SK-N-SH treated with all-trans-retinoic acid at 6 μM for 48 hours (cell line): Measurements from ENCODE around the gene PWWP2B.

Source experiments
- ATAC-seq: fragments of 200-7000 bp; cut with Tn5 transposase; 3 replicates; pipeline ENCODE4 v1.9.1; 2020; ENCODE audit warnings: mild to moderate bottlenecking, moderate library complexity
- ARNTL ChIP-seq: fragments of 450-650 bp; formaldehyde crosslinking; IDR thresholded peaks from 2 replicates; pipeline ENCODE4 v1.5.0; 2020; ENCODE audit warnings: low read depth, mild to moderate bottlenecking, moderate library complexity, borderline replicate concordance
- BACH2 ChIP-seq: fragments of 250-450 bp; sonication (Bioruptor Pico); IDR thresholded peaks from 2 replicates; pipeline ENCODE4 v1.9.0; 2021; ENCODE audit warnings: mild to moderate bottlenecking, borderline replicate concordance
- CSDC2 ChIP-seq: fragments of 250-450 bp; sonication (Bioruptor Pico); IDR thresholded peaks from 2 replicates; pipeline ENCODE4 v1.5.0; 2020; ENCODE audit warnings: mild to moderate bottlenecking, moderate library complexity
- ESRRG ChIP-seq: fragments of 250-450 bp; sonication (Bioruptor Pico); IDR thresholded peaks from 2 replicates; pipeline ENCODE4 v1.6.1; 2021; ENCODE audit warnings: mild to moderate bottlenecking
- GLIS3 ChIP-seq: fragments of 250-450 bp; sonication (Bioruptor Pico); IDR thresholded peaks from 2 replicates; pipeline ENCODE4 v1.5.0; 2020; ENCODE audit warnings: mild to moderate bottlenecking, moderate library complexity
- ISL1 ChIP-seq: fragments of 250-450 bp; sonication (Bioruptor Pico); IDR thresholded peaks from 2 replicates; pipeline ENCODE4 v2.1.2; 2022; ENCODE audit warnings: mild to moderate bottlenecking, moderate library complexity
- PPARA ChIP-seq: fragments of 250-450 bp; sonication (Bioruptor Pico); IDR thresholded peaks from 2 replicates; pipeline ENCODE4 v1.5.0; 2020; ENCODE audit warnings: mild to moderate bottlenecking, borderline replicate concordance
- RARB ChIP-seq: fragments of 250-450 bp; sonication (Bioruptor Pico); IDR thresholded peaks from 2 replicates; pipeline ENCODE4 v1.8.0; 2021; ENCODE audit warnings: mild to moderate bottlenecking, moderate library complexity
- SNAI2 ChIP-seq: fragments of 250-450 bp; sonication (Bioruptor Pico); IDR thresholded peaks from 2 replicates; pipeline ENCODE4 v1.5.0; 2020; ENCODE audit warnings: mild to moderate bottlenecking, moderate library complexity
- TCF4 ChIP-seq: fragments of 250-450 bp; sonication (Bioruptor Pico); IDR thresholded peaks from 2 replicates; pipeline ENCODE4 v1.8.0; 2021; ENCODE audit warnings: mild to moderate bottlenecking, moderate library complexity, borderline replicate concordance
- TOX ChIP-seq: fragments of 250-450 bp; sonication (Bioruptor Pico); IDR thresholded peaks from 2 replicates; pipeline ENCODE4 v1.8.0; 2021; ENCODE audit warnings: mild to moderate bottlenecking, moderate library complexity, borderline replicate concordance
- ZC3H10 ChIP-seq: fragments of 250-450 bp; sonication (Bioruptor Pico); IDR thresholded peaks from 2 replicates; pipeline ENCODE4 v1.5.1; 2021; ENCODE audit warnings: mild to moderate bottlenecking, moderate library complexity
- ZFP3 ChIP-seq: fragments of 250-450 bp; sonication (Bioruptor Pico); IDR thresholded peaks from 2 replicates; pipeline ENCODE4 v1.5.0; 2020; ENCODE audit warnings: mild to moderate bottlenecking, moderate library complexity
- ZFP30 ChIP-seq: fragments of 450-650 bp; formaldehyde crosslinking; IDR thresholded peaks from 2 replicates; pipeline ENCODE4 v1.5.0; 2022; ENCODE audit warnings: mild to moderate bottlenecking, moderate library complexity
- ZNF565 ChIP-seq: fragments of 450-650 bp; formaldehyde crosslinking; conservative IDR thresholded peaks from 2 replicates; pipeline ENCODE4 v1.5.0; 2020; ENCODE audit warnings: low read depth, mild to moderate bottlenecking, moderate library complexity
- ZNF70 ChIP-seq: fragments of 450-650 bp; formaldehyde crosslinking; IDR thresholded peaks from 2 replicates; pipeline ENCODE4 v1.5.0; 2020; ENCODE audit warnings: mild to moderate bottlenecking, moderate library complexity
- ZNF8 ChIP-seq: fragments of 450-650 bp; formaldehyde crosslinking; IDR thresholded peaks from 2 replicates; pipeline ENCODE4 v1.5.0; 2020; ENCODE audit warnings: mild to moderate bottlenecking, moderate library complexity
- TF ChIP-seq, protein P1 (sequence below): fragments of 250-450 bp; sonication (Bioruptor Pico); IDR thresholded peaks from 2 replicates; pipeline ENCODE4 v1.5.1; 2021; ENCODE audit warnings: mild to moderate bottlenecking, moderate library complexity
- TF ChIP-seq, protein P2 (sequence below): fragments of 250-450 bp; sonication (Bioruptor Pico); IDR thresholded peaks from 2 replicates; pipeline ENCODE4 v1.5.0; 2020; ENCODE audit warnings: mild to moderate bottlenecking, moderate library complexity
- TF ChIP-seq, protein P3 (sequence below): fragments of 250-450 bp; sonication (Bioruptor Pico); IDR thresholded peaks from 2 replicates; pipeline ENCODE4 v1.8.0; 2020; ENCODE audit warnings: mild to moderate bottlenecking, moderate library complexity, borderline replicate concordance
- TF ChIP-seq, protein P4 (sequence below): fragments of 250-450 bp; sonication (Bioruptor Pico); IDR thresholded peaks from 2 replicates; pipeline ENCODE4 v1.5.1; 2020; ENCODE audit warnings: low read depth, mild to moderate bottlenecking, moderate library complexity
- TF ChIP-seq, protein P5 (sequence below): fragments of 250-450 bp; sonication (Bioruptor Pico); IDR thresholded peaks from 2 replicates; pipeline ENCODE4 v1.8.0; 2021; ENCODE audit warnings: low read depth, mild to moderate bottlenecking, moderate library complexity, borderline replicate concordance

The PWWP2B gene

DNA sequence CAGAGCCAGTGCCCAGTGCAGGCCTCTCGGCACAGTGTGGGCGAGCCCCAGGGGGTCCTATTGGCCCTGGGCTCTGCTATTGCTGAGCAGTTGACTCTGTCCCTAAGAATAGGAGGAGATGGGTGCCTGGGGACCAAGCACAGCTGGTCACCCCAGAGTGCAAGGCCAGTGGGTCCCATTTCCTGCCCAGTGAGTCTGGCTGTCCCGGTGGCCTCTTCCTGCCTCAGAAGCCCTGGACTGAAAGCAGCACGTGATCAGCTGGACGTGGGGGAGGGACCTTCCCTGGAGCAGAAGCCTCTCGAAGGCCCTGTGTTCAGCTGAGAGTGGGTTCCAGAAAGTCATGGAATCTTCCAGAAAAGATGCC is 42.0 kb downstream of the PWWP2B start:
- ATAC-seq = no peak
- TF ChIP-seq ISL1 (CRISPR knock-in tag) = no peak
- no peak for TF ChIP-seq ZNF8 (CRISPR knock-in tag)
- TF ChIP-seq RARB (CRISPR knock-in tag) = no peak
- TF ChIP-seq ESRRG (CRISPR knock-in tag) = no peak
- no peak for TF ChIP-seq ZNF565 (CRISPR knock-in tag)
- TF ChIP-seq BACH2 (CRISPR knock-in tag) = no peak
- no peak for TF ChIP-seq PPARA
- no peak for TF ChIP-seq ZFP3
- TF ChIP-seq ZFP30 (CRISPR knock-in tag) = no peak
- no peak for TF ChIP-seq CSDC2

DNA sequence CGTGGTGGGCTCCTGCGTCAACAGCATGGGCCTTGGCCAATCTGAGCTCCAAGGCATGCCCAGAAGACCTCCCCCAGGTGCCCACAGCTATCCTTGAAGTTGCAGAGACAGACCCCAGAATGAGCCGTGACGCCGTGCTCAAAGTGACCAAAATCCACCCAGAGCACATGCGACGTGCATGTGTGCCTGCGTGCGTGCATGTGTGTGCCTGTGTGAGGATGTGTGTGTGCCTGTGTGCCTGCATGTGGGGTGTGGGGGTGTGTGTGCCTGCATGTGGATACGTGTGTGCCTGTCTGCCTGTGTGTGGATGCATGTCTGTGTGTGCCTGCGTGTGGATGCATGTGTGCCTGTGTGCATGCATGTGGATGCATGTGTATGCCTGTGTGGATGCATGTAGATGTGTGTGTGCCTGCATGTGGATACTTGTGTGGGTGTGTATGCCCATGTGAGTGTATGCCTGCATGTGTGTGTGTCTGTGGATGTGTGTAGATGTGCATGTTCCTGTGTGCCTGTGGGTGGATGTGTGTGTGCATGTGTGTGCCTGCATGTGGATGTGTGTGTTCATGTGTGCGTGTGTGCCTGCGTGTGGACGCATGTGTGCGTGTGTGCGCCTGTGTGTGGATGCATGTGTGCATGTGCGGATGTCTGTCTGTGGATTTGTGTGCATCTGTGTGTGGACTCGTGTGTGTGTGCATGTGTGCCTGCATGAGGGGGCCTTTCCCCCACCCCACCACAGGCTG is 42.6 kb downstream of the PWWP2B start:
- TF ChIP-seq TOX (no peak), PPARA (no peak), RARB (CRISPR knock-in tag) (no peak), ARNTL (no peak), ESRRG (CRISPR knock-in tag) (no peak), TCF4 (CRISPR knock-in tag) (no peak), BACH2 (CRISPR knock-in tag) (no peak), GLIS3 (CRISPR knock-in tag) (no peak), ZC3H10 (CRISPR knock-in tag) (no peak), ZNF8 (CRISPR knock-in tag) (no peak), ZFP30 (CRISPR knock-in tag) (no peak), SNAI2 (no peak), ZNF70 (CRISPR knock-in tag) (no peak)
- TF ChIP-seq, protein P1, sequence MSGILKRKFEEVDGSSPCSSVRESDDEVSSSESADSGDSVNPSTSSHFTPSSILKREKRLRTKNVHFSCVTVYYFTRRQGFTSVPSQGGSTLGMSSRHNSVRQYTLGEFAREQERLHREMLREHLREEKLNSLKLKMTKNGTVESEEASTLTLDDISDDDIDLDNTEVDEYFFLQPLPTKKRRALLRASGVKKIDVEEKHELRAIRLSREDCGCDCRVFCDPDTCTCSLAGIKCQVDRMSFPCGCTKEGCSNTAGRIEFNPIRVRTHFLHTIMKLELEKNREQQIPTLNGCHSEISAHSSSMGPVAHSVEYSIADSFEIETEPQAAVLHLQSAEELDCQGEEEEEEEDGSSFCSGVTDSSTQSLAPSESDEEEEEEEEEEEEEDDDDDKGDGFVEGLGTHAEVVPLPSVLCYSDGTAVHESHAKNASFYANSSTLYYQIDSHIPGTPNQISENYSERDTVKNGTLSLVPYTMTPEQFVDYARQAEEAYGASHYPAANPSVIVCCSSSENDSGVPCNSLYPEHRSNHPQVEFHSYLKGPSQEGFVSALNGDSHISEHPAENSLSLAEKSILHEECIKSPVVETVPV = no peak
- TF ChIP-seq, protein P2, sequence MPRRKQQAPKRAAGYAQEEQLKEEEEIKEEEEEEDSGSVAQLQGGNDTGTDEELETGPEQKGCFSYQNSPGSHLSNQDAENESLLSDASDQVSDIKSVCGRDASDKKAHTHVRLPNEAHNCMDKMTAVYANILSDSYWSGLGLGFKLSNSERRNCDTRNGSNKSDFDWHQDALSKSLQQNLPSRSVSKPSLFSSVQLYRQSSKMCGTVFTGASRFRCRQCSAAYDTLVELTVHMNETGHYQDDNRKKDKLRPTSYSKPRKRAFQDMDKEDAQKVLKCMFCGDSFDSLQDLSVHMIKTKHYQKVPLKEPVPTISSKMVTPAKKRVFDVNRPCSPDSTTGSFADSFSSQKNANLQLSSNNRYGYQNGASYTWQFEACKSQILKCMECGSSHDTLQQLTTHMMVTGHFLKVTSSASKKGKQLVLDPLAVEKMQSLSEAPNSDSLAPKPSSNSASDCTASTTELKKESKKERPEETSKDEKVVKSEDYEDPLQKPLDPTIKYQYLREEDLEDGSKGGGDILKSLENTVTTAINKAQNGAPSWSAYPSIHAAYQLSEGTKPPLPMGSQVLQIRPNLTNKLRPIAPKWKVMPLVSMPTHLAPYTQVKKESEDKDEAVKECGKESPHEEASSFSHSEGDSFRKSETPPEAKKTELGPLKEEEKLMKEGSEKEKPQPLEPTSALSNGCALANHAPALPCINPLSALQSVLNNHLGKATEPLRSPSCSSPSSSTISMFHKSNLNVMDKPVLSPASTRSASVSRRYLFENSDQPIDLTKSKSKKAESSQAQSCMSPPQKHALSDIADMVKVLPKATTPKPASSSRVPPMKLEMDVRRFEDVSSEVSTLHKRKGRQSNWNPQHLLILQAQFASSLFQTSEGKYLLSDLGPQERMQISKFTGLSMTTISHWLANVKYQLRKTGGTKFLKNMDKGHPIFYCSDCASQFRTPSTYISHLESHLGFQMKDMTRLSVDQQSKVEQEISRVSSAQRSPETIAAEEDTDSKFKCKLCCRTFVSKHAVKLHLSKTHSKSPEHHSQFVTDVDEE (CRISPR knock-in tag) = no peak
- TF ChIP-seq, protein P3, sequence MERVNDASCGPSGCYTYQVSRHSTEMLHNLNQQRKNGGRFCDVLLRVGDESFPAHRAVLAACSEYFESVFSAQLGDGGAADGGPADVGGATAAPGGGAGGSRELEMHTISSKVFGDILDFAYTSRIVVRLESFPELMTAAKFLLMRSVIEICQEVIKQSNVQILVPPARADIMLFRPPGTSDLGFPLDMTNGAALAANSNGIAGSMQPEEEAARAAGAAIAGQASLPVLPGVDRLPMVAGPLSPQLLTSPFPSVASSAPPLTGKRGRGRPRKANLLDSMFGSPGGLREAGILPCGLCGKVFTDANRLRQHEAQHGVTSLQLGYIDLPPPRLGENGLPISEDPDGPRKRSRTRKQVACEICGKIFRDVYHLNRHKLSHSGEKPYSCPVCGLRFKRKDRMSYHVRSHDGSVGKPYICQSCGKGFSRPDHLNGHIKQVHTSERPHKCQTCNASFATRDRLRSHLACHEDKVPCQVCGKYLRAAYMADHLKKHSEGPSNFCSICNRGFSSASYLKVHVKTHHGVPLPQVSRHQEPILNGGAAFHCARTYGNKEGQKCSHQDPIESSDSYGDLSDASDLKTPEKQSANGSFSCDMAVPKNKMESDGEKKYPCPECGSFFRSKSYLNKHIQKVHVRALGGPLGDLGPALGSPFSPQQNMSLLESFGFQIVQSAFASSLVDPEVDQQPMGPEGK (CRISPR knock-in tag) = no peak
- TF ChIP-seq, protein P4, sequence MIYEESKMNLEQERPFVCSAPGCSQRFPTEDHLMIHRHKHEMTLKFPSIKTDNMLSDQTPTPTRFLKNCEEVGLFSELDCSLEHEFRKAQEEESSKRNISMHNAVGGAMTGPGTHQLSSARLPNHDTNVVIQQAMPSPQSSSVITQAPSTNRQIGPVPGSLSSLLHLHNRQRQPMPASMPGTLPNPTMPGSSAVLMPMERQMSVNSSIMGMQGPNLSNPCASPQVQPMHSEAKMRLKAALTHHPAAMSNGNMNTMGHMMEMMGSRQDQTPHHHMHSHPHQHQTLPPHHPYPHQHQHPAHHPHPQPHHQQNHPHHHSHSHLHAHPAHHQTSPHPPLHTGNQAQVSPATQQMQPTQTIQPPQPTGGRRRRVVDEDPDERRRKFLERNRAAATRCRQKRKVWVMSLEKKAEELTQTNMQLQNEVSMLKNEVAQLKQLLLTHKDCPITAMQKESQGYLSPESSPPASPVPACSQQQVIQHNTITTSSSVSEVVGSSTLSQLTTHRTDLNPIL (CRISPR knock-in tag) = no peak
- no peak for ATAC-seq

DNA sequence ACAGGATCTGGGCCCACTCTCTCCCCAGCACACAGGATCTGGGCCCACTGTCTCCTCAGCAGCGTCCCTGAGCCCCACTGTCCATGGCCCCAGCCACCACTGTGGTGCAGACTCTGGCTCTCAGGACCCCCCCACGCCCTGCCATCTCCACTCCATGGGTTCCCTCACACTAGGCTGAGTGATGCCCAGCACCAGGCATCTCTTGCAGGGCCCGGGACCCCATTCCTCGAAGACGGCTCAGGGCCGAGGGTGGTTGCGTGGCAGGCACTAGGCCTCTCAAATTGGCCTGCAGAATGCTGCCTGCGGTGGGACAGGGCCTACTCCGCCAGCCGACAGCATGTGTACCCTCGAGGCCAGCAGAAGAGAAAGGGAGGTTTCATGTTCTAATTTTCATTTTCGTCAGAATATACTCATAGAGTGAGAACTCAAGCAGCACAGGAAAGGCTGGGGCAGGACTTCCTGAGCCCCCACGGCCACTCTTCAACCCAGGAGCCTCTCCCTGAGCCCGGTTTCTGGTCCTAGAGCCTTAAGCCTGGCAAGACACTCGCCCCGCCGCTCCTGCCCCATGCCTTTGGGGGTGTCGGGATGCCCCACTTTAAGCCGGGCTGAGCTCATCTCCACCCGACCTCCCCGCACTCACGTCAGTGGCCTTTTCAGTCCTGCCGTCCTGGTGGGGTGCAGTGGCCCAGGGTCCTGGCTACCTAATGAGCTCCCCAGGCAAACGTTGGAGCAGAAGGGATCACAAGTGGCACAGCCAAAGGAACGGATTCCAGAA is 44.0 kb downstream of the PWWP2B start:
- TF ChIP-seq, protein P5, sequence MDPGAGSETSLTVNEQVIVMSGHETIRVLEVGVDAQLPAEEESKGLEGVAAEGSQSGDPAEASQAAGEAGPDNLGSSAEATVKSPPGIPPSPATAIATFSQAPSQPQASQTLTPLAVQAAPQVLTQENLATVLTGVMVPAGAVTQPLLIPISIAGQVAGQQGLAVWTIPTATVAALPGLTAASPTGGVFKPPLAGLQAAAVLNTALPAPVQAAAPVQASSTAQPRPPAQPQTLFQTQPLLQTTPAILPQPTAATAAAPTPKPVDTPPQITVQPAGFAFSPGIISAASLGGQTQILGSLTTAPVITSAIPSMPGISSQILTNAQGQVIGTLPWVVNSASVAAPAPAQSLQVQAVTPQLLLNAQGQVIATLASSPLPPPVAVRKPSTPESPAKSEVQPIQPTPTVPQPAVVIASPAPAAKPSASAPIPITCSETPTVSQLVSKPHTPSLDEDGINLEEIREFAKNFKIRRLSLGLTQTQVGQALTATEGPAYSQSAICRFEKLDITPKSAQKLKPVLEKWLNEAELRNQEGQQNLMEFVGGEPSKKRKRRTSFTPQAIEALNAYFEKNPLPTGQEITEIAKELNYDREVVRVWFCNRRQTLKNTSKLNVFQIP (CRISPR knock-in tag) = no peak
- no peak for TF ChIP-seq ISL1 (CRISPR knock-in tag)
- TF ChIP-seq, protein P1 = no peak
- ATAC-seq = no peak
